ENCODE data around the gene EFCAB8. TPM values are rescaled to one million over a fixed set of nuclear protein-coding genes. Genes with fewer than 3 reads are reported as not detected.

EFCAB8 gene
- polyA plus RNA-seq, 4 donors: 0.01 to 0.38 (median 0.22) TPM; not detected in 1

DNA sequence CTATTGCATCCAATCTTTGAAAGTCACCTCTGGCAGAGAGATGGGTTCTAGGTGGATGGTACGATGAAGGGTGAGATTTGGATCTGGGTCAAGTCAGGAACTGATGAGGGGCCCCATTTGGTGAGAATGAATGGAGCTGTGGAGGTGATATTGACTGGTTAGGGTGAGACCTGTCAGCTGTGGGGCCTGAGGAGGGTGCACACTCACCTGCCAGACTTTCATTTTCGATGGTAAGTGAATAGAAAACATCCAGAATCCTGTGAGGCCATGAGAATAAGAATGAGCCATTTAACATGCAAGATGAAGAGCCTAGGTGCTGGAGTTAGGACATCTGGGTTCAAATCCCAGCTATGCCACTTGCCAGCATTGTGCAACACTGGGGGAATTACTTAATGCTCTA is 138.7 kb downstream of the EFCAB8 start:
- no peak overlapping the region for H3K4me3 ChIP-seq (ENCODE audit: low read depth in 1 of 3, low read length in 3 of 3)
- 53 to 74% (median 68%) methylated on average over 2 of the region's 2 CpGs for WGBS, 3 donors
- peaks cover 0 to 2% of the 10 kb centered on the region in 2 donors for H3K9me3 ChIP-seq (ENCODE audit: control insufficient read depth in 2 of 2, insufficient read depth in 1 of 2, low read depth in 1 of 2, low read length in 1 of 2)
- no peaks in the 10 kb centered on the region for H3K4me1 ChIP-seq (ENCODE audit: control insufficient read depth in 3 of 3, insufficient read depth in 2 of 3, low read depth in 1 of 3, low read length in 2 of 3)
- no peak for FAIRE-seq
- no peak overlapping the region for H3K27ac ChIP-seq (ENCODE audit: low read depth in 1 of 3, low read length in 2 of 3)
- no peaks in the 10 kb centered on the region for H3K36me3 ChIP-seq (ENCODE audit: control insufficient read depth in 3 of 3, insufficient read depth in 2 of 3, low read depth in 1 of 3, low read length in 3 of 3)
- H3K27me3 ChIP-seq (ENCODE audit: control insufficient read depth in 3 of 3, insufficient read depth in 3 of 3, low read length in 3 of 3): no peaks in the 10 kb centered on the region
- no peak for DNase-seq

DNA sequence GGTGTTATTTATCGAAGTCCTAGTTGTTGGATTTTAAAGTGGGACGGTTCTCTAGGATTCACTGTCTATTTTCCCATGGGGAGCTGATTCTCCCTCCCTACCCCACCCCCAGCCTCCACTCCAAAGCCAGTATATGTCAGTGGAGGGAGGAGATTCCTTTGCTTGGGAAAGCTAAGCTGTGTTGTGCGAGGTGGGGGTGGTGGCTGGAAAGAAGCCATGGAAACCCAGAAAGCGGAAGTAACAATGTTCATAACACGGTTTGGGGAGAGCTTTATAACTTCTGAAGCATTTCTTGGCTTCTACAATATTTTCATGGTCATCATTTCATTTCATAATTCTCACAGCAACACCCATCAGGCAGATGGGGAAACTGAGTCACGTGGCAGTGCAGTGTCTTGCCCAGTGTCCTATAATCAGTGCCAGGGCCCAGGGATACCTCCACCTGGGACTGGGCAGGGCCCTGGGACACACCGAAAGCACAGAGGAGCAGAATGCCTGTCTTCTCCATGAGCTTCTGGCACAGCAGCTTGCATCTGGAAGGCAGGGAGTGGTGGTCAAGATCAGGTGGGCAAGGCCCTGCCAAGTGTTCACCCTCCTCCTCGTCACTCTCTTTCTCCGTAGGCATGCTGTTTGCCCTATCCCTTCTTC is 141.0 kb downstream of the EFCAB8 start:
- Histone ChIP-seq H3K36me3 (ENCODE audit: control insufficient read depth in 3 of 3, insufficient read depth in 2 of 3, low read depth in 1 of 3, low read length in 3 of 3) (no peaks in the 10 kb centered on the region), H3K4me1 (ENCODE audit: control insufficient read depth in 3 of 3, insufficient read depth in 2 of 3, low read depth in 1 of 3, low read length in 2 of 3) (no peaks in the 10 kb centered on the region), H3K4me3 (ENCODE audit: low read depth in 1 of 3, low read length in 3 of 3) (no peak overlapping the region), H3K9me3 (ENCODE audit: control insufficient read depth in 2 of 2, insufficient read depth in 1 of 2, low read depth in 1 of 2, low read length in 1 of 2) (peaks cover 0 to 2% of the 10 kb centered on the region in 2 donors), H3K27ac (ENCODE audit: low read depth in 1 of 3, low read length in 2 of 3) (no peak overlapping the region), H3K27me3 (ENCODE audit: control insufficient read depth in 3 of 3, insufficient read depth in 3 of 3, low read length in 3 of 3) (no peaks in the 10 kb centered on the region)
- WGBS, 3 donors: 66 to 71% (median 68%) methylated on average over 9 of the region's 9 CpGs
- no peak for DNase-seq
- FAIRE-seq: no peak

DNA sequence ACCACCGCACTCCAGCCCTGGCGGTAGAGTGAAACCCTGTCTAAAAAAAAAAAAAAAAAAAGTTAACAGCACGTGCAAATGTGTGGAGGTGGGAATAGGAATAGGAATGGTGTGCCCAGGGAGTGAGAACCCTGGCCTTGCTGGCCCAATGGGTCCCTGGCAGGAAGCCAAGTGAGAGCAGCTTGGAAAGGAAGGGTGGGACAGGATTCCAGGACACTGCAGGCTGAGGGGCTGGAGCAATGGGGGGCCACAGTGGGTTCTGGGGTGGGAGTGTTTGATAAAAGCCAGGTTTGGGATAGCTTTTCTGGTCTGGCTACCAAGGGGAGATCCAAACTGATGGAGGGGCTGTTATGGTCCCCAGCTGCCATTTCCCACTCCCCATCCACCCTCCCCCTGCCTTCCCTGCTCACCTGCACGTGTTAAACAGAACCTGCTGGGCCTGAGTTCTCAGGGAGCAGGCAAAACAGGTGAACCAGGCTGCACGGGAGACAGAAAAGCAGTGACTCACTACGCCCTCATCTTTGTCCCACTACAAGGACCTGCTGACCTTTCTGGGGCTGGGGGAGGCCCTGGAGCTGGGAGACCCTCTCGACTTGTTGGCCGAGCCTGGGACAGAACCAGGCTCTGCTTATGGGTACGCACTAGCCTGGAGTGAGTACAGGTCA is 142.2 kb downstream of the EFCAB8 start:
- H3K9me3 ChIP-seq (ENCODE audit: control insufficient read depth in 2 of 2, insufficient read depth in 1 of 2, low read depth in 1 of 2, low read length in 1 of 2): peaks cover 0 to 4% of the 10 kb centered on the region in 2 donors
- H3K4me3 ChIP-seq (ENCODE audit: low read depth in 1 of 3, low read length in 3 of 3): no peak overlapping the region
- 54 to 63% (median 59%) methylated on average over 8 to 9 of the region's 9 CpGs for WGBS, 3 donors
- H3K27me3 ChIP-seq (ENCODE audit: control insufficient read depth in 3 of 3, insufficient read depth in 3 of 3, low read length in 3 of 3): no peaks in the 10 kb centered on the region
- no peaks in the 10 kb centered on the region for H3K36me3 ChIP-seq (ENCODE audit: control insufficient read depth in 3 of 3, insufficient read depth in 2 of 3, low read depth in 1 of 3, low read length in 3 of 3)
- H3K4me1 ChIP-seq (ENCODE audit: control insufficient read depth in 3 of 3, insufficient read depth in 2 of 3, low read depth in 1 of 3, low read length in 2 of 3): no peaks in the 10 kb centered on the region
- FAIRE-seq (no peak), DNase-seq (no peak)
- H3K27ac ChIP-seq (ENCODE audit: low read depth in 1 of 3, low read length in 2 of 3): no peak overlapping the region

DNA sequence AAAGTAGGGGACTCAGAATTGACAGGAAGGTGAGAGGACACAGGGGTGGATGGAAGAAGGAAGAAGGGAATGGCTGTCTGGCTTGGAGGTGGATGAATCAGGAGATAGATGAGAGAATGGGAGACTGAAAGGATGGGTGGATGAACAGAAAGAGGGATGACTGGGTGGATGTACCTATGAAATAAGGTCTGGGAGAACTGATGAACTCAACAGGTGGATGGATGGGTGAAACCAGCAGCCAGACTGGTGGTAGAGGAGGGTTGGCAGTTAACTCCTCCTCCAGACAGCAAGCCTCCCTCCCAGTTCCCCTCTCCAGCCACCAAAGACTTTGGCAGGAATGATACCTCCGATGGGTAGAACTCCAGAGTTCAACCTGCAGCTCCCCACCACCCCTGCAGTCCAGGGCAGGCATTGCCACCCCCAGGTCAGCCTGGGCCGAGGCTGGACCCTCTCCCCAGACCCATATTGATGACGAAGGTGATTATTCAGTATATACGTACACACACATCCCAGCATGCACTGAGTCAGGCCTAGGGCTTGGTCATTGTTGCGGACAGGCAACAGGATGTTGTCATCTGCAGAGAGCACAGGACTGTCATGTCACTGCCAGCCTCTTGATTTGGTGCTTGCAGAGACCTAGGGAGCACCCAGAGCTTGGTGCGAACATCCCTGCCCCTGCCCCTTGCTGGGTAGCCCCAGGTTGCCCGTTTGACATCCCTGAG is 143.5 kb downstream of the EFCAB8 start:
- H3K9me3 ChIP-seq (ENCODE audit: control insufficient read depth in 2 of 2, insufficient read depth in 1 of 2, low read depth in 1 of 2, low read length in 1 of 2): peaks cover 0 to 4% of the 10 kb centered on the region in 2 donors
- no peak for FAIRE-seq
- no peak for DNase-seq
- no peaks in the 10 kb centered on the region for H3K4me1 ChIP-seq (ENCODE audit: control insufficient read depth in 3 of 3, insufficient read depth in 2 of 3, low read depth in 1 of 3, low read length in 2 of 3)
- 71 to 84% (median 82%) methylated on average over 7 of the region's 7 CpGs for WGBS, 3 donors
- no peak overlapping the region for H3K27ac ChIP-seq (ENCODE audit: low read depth in 1 of 3, low read length in 2 of 3)
- H3K4me3 ChIP-seq (ENCODE audit: low read depth in 1 of 3, low read length in 3 of 3): no peak overlapping the region
- H3K27me3 ChIP-seq (ENCODE audit: control insufficient read depth in 3 of 3, insufficient read depth in 3 of 3, low read length in 3 of 3): no peaks in the 10 kb centered on the region
- no peaks in the 10 kb centered on the region for H3K36me3 ChIP-seq (ENCODE audit: control insufficient read depth in 3 of 3, insufficient read depth in 2 of 3, low read depth in 1 of 3, low read length in 3 of 3)

DNA sequence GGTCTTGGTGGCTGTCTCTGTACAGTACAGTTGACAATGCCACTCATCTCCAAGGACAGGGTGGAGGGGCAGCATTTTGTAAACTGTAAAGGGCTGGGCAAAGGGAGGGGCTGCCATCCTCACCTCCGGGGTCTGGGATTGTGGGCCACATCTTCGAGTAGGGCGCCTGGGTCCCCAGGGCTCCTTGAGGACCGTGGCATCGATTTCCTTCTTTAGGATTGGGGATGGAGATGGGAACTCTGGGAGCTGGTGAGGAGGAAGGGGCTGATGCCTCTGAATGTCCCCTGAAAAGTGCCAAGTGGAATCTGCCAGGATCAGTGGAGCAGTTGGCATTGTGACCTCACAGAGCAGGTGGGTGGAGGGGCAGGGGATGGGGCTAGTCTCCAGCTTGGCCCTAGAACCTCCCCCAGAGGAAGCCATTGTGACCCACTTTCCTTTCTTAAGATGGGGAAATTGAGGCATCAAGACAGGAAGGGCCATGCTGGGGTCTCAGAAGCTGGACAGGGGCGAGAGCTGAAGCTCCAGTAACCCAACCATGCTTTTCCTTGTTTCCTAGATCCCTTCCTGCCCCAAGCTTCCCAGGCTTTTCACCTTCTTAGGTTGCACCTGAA is 145.5 kb downstream of the EFCAB8 start, which contains the start of gene SUN5:
SUN5 (minus strand) TSS at position 293 of the 611 bp plus-strand sequence; CDS start at position 200, 93 bp downstream.
- H3K4me3 ChIP-seq (ENCODE audit: low read depth in 1 of 3, low read length in 3 of 3): no peak within 1 kb of the TSS
- FAIRE-seq (no peak), DNase-seq (no peak)
- H3K36me3 ChIP-seq (ENCODE audit: control insufficient read depth in 3 of 3, insufficient read depth in 2 of 3, low read depth in 1 of 3, low read length in 3 of 3): no peaks in the 10 kb centered on the region
- WGBS, 3 donors: 56 to 82% (median 69%) methylated on average over 6 of the region's 6 CpGs
- peaks cover 0 to 4% of the 10 kb centered on the region in 2 donors for H3K9me3 ChIP-seq (ENCODE audit: control insufficient read depth in 2 of 2, insufficient read depth in 1 of 2, low read depth in 1 of 2, low read length in 1 of 2)
- H3K27me3 ChIP-seq (ENCODE audit: control insufficient read depth in 3 of 3, insufficient read depth in 3 of 3, low read length in 3 of 3): no peaks in the 10 kb centered on the region
- H3K4me1 ChIP-seq (ENCODE audit: control insufficient read depth in 3 of 3, insufficient read depth in 2 of 3, low read depth in 1 of 3, low read length in 2 of 3): no peaks in the 10 kb centered on the region
- H3K27ac ChIP-seq (ENCODE audit: low read depth in 1 of 3, low read length in 2 of 3): no peak within 1 kb of the TSS

DNA sequence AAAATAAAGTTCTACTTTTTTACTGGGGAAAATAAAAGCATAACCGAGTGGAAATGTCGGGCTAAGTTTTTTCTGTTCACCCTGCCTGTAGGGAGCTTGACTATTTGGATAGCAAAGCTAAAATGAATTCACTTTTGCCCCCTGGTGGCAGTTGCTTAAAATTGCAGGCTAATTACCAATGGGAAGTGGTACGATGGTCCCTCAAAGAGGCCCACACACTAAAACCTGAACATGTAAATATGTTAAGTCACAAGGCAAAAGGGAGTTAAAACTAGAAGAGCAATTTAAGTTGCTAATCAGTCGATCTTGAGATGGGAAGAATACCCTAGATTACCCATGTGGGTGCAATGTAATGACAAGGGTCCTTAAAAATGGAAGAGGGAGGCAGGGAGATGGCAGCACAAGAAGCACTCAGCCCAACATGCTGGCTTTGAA is 146.4 kb downstream of the EFCAB8 start:
- no peaks in the 10 kb centered on the region for H3K4me1 ChIP-seq (ENCODE audit: control insufficient read depth in 3 of 3, insufficient read depth in 2 of 3, low read depth in 1 of 3, low read length in 2 of 3)
- H3K9me3 ChIP-seq (ENCODE audit: control insufficient read depth in 2 of 2, insufficient read depth in 1 of 2, low read depth in 1 of 2, low read length in 1 of 2): peaks cover 0 to 4% of the 10 kb centered on the region in 2 donors
- no peak overlapping the region for H3K27ac ChIP-seq (ENCODE audit: low read depth in 1 of 3, low read length in 2 of 3)
- no peak overlapping the region for H3K4me3 ChIP-seq (ENCODE audit: low read depth in 1 of 3, low read length in 3 of 3)
- 42 to 47% (median 46%) methylated on average over 4 of the region's 4 CpGs for WGBS, 3 donors
- DNase-seq (peak in 1 of 2 donors; percentile 33), FAIRE-seq (no peak)
- H3K27me3 ChIP-seq (ENCODE audit: control insufficient read depth in 3 of 3, insufficient read depth in 3 of 3, low read length in 3 of 3): no peaks in the 10 kb centered on the region
- no peaks in the 10 kb centered on the region for H3K36me3 ChIP-seq (ENCODE audit: control insufficient read depth in 3 of 3, insufficient read depth in 2 of 3, low read depth in 1 of 3, low read length in 3 of 3)

DNA sequence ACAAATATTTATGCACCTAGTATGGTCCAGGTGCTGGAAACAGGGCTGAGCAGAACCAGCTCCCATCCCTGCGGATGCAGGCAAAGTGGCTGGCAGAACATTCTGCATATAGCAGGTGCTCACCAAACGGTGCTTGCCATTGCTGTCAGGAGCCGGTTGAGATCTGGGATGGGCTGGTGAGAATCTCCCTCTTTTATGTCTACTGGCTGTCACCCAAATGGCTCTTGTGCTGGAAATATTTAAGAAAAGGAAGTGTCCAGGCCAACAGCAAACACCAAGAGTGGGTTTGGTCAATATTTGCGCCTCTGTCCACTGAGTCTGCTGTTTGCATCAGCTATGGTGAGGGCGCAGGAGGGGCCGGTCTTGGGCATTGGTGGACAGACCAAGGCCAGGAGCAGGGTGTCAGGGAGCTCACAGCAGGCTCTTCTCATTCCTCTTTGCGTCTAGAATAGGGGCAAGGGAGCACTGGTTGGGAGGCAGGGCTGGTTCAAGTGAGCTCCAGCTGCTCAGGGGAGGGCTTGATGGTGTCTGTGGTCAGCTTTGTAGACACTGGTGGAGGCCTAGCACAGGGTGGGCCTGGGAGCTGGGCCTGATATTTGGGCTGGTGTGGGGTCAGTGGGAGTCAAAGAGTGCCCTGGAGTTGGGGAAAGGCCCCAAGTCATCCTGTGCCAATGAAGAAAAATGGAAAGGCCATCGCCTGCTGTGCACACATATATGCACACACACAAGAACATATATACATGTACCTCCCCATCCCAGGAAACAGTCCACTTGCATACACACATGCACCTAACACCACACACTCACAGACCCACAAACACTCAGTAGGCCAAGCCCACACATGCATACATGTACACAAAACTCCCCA is 147.4 kb downstream of the EFCAB8 start:
- DNase-seq (no peak), FAIRE-seq (no peak)
- 75 to 80% (median 79%) methylated on average over 8 of the region's 8 CpGs for WGBS, 3 donors
- no peak overlapping the region for H3K27ac ChIP-seq (ENCODE audit: low read depth in 1 of 3, low read length in 2 of 3)
- H3K4me1 ChIP-seq (ENCODE audit: control insufficient read depth in 3 of 3, insufficient read depth in 2 of 3, low read depth in 1 of 3, low read length in 2 of 3): no peaks in the 10 kb centered on the region
- H3K4me3 ChIP-seq (ENCODE audit: low read depth in 1 of 3, low read length in 3 of 3): no peak overlapping the region
- H3K36me3 ChIP-seq (ENCODE audit: control insufficient read depth in 3 of 3, insufficient read depth in 2 of 3, low read depth in 1 of 3, low read length in 3 of 3): no peaks in the 10 kb centered on the region
- peaks cover 0 to 4% of the 10 kb centered on the region in 2 donors for H3K9me3 ChIP-seq (ENCODE audit: control insufficient read depth in 2 of 2, insufficient read depth in 1 of 2, low read depth in 1 of 2, low read length in 1 of 2)
- H3K27me3 ChIP-seq (ENCODE audit: control insufficient read depth in 3 of 3, insufficient read depth in 3 of 3, low read length in 3 of 3): no peaks in the 10 kb centered on the region
